Activated CD8-positive, alpha-beta memory T cell treated with anti-CD3 and anti-CD28 coated beads, Interleukin-2, amount 50 U/mL, for 1 hour (primary cell): ENCODE data around the gene JDP2.

Experiments
- DNase-seq: peaks from one replicate; pipeline ENCODE4 v3.0.0-alpha.2; 2020; ENCODE audit errors: extremely low read depth

The JDP2 gene

DNA sequence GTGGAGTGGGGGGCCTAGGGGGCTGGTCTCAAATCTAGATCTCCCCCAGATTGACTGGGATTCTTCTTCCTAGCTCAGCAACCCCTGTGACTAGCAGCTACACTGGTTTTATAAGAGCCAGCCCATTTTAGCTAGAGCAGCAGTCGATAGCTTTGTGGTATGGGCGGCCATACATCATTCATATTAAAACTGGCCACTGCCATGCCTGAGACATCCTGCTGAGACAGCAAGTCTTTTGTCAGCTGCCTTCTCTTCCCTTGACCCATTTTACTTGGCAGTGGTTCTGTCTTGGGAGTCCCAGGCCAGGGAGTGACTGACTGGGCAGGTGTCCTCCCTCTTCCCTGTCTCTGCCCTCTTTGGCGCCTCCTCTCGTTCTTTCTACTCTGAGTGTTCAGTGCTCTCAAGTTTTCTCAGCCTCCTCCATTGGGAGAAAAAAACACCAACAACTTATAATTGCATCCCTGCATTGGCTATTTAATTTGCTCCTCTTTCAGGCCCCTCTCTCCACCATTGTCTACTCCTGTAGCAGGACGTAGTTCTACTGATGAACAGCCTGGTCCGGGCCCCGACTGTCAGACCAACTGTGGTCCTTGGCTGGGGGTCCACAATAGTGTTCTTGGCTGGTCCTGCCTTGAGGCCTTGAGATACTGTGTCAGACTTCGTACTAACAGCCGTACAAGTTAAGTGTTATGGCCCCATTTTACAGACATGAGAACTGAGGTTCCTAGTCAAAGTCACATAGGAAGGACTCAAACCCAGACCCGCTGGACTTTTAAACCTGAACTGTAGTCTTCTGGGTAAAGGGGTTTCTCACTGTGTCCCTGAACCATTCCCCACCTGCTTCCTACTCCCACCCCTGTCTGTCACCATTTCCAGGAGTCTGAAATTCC is 18.3 kb upstream of the JDP2 start:
- DNase-seq: no peak

DNA sequence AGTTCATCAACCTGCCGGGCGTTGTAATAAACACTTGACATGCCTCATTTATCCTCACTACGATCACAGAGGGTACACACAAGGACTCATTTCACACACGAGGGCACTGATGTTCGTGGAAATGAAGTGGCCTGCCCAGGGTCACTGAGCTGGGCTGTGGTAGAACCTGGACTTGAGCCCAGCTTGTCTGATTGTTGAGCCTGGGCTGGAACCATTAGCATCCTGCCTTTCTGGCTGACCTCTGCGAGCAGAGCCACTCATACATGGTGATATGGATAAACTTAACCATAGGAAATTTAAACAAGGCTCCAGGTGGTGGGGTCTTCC is 16.6 kb upstream of the JDP2 start:
- DNase-seq: no peak

DNA sequence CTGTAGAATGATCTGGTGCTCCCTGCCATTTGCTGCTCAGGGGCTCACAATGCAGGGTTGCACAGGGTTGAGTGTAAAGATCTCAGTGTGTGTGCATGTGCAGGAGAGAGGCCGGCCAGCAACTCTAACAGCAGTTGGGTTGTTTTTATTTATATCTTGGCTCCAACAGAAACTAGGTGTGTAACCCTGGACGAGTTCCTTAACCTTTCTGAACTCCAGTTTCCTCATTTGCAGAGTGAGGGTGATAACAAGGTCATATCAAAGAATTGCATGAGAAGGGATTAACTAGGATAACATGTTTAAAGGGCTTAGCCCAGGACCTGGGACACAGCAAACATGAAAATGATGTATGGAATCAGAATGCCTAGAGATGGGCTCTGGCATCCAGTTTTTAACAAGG is 14.8 kb upstream of the JDP2 start:
- DNase-seq: no peak

DNA sequence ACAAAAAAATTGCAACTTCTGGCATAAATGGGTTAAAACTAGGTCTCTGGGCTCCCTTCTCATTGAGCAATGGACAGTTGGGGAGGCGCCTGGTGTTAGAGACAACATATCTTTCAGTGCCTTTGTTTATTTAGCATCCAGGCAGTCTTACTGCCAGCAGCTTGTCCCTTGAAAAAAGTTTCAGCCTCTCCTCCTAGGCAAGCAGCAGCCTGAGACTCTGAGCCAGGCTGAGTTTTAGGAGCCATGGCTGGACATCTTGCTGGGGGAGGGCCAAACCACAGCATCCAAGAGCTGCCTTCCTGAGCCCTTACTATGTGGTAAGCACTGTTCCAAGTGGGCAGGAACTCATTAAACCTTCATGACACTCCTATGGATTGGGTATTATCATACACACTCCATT is 10.1 kb upstream of the JDP2 start:
- DNase-seq: no peak

DNA sequence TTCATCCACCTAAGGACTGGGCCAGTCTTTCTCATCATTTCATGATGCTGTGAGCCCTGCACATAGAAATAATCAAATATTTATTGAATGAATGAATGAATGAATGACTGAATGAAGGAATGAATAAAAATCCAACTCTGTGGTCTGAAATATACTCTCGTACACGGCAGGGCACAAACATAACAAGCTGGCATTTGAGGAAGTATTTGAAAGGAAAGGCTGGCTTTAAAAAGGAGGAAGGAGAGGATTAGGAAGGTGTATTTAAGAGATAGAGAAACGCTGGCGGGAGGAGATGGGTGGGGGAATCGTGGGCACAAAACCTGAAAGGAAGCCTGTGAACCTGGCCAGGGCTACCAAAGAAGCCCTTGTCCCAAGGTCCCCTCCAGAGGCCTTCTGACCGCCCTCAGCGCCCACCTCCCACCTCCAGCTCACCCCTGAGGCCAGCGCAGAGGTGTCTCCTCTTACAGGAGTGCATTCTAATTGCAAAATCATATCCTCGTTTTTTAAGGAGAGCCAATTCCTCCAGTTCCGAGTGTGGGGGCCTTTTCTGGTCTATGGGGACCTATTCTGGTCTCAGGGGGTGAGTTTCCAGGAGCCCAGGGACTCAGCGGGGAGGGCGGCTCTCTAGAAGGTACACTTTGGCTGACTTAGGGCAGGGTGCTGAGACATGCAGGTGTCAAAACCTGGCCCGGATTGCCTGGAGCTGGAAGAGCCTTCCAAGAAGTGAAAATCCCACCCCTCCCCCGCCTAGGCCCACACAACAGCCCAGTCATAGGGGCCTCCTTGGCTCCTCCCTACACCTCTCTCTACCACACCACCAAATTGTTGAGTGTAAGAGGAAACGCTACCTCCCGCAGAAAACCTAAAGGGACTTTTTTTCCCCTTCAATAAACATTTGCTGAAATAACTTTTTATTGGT is 8.7 kb upstream of the JDP2 start:
- DNase-seq: no peak

DNA sequence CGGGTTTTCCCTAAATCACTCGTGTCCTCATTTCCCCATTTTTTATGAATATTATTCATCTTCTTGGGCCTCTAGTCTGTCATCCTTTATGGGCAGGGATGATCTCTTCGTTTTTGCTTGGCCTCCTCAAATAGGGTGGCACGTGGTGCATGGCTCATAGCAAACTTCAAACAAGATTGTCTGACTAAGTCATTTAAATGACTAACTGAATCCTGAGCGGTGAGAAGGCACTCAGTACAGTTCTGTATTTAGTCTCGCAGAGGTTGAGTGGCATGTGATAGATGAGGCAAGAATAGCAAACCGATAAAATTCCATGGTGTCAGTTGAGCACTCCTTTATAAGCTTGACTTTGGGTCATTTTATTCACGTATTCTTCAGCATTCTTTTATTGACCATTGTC is 5.7 kb upstream of the JDP2 start:
- no peak for DNase-seq

DNA sequence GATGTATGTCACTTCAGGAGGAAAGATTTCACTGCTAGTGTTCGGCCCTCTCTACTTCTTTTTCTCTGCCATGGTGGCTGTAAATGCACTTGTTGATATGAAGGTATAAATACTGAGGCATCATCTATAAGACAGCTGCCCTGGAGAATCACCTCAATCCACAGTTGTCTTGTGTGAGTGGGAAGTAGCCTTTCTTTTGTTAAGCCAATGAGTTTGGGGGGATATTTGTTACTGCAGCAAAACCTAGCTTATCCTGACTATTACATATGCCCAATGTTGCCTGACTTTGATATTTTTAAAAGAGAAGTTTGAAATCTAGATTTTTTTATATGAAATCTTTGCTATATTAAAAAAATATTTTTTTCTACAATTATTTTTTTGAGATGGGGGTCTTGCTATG is 3.3 kb upstream of the JDP2 start:
- DNase-seq: no peak

DNA sequence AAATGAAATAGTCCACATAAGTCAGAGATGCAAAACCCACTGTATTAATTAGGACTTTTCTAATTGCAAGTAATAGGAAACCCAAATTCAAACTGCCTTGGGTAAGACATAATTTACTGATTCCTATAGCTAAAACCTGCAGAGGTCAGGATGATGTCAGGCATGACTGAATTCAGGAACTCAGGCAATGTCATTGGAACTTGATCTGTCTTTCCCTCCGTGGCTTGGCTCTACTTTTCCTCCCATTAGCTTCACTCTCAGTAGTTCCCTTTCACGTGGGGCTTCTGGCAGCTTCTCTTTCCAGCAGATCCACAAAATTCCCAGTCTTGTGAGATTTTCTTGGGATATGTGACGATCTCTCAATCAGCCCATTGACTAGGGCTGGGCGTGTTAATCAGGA is 2.4 kb upstream of the JDP2 start:
- DNase-seq: no peak

DNA sequence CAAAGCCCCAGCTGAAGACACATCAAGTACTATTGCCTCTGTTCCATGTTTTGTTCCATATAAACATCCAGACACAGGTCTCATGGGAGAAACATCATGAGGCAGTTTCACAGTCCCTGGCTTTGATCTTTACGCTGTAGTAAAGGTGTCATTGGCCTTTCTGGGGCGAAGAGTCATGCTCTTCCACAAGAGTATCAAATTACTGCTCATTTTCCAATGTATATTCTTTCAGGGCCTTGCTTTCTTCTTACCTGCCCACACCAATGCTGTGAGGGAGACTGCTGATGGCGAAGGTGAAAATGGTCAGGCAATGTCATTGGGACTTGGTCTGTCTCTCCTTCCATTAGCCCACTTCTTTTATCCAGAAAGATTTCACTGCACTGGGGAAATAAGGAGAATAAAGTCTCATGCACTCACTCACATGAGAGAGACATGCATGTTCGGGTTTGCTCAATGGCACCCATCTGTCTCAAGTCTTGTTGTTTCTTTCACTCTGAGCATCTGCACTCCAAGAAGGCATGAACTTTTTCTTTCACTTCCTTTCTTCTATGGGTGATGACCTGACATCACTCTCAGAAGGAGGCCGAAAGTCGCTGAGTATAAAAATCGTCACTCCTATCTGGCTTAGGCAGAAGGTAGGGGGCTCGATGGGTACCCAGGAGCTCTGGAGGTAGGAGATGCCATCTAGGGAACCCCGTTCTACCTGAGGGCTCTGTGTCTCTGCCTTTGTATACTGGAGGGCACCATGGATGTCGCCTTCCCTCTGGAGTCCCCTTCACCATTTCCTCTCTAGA is 1.3 kb upstream of the JDP2 start:
- DNase-seq: no peak

DNA sequence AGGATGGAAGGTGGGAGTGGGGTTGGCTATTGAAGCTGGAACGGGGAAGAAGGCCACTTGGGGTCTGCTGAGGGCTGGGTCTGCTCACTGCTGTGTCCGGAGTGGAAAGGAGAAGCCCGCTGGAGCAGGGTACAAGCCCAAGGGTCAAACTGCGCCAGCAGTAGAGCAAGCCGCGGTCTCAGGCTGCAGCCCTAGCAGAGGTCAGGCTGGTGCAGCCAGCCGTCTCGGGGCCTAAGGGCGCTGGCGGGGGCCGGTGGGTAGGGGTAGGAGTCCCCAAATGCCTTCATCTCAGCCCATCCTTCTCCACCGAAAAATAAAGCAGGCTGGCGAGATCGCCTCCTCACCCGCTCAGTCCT is 718 bp upstream of the JDP2 start:
- no peak for DNase-seq

DNA sequence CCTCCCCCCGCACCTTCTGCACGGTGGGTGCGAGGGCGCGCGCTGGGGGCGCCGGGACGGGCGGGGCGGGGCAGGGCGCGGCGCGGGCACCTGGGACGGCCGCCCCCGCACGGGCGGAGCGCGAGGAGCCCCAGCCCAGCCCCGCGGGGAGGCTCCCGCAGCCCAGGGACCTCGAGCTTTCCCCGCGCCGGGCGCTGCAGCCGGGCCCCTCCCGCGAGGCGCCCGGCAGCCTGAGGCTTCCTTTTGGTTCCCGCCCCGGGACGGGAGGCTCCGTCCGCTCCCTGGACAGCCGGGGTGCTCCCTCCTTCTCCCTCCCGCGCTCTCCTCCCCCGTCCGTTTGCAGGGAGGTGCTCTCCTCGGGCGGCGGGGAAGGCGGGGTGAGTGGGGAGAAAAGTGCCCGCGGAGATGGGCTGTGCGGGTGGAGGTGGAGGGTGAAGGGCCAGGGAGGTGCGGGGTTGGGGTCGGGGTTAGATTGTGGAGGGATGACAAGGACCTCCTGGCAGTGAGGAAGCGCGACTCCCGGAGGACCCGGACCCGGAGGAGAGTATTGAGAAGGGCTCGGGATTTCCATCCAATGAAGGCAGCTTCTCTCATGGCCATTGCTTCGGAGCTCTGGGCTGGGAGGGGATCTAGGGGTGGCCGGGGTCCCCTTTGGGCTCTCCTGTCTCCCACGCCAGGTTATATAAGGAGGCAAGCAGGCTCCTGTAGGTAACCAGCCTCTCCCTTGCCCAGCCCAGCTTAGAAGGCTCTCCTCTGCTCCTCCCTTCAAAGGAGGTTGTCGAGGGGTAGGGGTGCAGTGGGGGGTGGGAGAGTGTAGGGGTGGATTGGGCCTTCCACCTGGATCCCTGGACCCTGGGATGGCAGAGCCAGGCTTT is 645 bp downstream of the JDP2 start:
- DNase-seq: no peak

DNA sequence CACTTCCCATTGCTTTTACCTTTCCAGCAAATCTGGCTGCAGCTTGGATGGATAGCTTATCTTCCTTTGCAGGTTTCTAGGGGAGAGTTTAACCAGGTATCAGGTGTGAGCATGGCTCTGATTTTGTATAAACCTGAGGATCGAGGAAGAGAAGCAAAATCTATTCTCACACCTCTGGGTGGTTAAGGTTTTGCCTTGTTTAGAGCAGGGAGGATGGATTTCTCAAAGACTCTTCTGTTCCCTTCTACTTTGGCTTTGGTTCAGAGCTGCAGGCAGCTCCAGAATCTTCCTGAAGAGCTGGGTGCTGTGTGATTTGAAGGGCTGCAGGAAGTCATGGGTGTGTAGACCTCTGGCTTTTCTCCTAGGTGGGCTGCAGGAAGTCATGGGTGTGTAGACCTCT is 1.7 kb downstream of the JDP2 start:
- no peak for DNase-seq

DNA sequence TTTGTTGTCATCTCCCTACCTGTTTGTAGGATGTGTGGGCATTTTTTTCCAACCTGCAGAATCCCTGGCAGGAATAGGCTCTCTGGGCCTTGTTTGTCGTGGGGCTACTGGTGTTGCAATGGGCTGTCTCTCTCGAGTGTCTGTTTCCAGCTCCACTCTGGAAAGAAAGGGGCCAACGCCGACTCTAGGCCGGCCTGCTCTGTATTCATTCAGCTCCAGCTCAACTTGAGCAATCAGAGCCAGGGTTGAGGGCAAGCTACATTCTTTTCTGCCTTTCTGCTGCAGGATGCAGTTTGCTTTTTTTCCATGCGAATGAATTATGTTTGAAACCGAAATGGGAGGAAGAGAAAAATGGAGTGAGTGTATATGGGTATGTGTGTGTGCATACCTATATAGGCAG is 2.3 kb downstream of the JDP2 start:
- no peak for DNase-seq

DNA sequence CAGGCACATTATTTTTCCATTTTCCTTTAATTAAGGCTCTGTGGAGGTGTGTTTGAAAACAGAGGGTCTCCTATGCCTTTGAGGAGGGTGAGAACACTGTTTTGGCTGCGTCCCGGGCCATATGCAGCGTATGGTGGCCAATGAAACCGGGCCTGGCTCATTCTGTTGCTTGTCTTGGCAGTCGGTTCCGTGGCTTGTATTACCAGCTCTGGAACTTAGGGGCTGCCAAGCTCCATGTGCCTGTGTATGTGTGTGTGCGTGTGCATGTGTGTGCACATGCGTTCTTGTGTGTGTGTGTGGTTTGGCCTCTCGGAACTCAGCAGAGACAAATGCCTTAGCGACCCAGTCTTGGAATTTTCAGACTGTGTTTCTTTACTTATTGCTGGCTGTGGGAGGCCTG is 2.7 kb downstream of the JDP2 start:
- no peak for DNase-seq

DNA sequence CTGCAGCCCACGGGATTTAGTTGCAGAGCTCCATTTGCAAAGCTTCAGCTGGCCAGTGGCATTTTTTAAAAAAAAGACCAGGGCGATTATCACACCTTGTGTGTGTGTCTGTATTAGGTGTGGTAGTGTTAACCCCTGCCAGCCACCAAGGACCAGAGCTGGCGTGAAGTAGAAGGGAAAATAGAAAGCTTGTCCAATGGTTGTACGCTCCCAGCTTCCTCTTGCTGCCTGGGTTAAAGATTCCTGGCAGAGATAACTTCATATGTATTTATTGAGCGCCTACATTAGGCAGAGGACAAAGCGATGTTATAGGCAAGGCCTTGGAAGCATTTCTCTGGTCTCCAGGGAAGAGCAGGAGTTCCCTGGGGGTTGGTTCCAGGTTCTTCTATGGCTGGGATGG is 3.2 kb downstream of the JDP2 start:
- DNase-seq: no peak

DNA sequence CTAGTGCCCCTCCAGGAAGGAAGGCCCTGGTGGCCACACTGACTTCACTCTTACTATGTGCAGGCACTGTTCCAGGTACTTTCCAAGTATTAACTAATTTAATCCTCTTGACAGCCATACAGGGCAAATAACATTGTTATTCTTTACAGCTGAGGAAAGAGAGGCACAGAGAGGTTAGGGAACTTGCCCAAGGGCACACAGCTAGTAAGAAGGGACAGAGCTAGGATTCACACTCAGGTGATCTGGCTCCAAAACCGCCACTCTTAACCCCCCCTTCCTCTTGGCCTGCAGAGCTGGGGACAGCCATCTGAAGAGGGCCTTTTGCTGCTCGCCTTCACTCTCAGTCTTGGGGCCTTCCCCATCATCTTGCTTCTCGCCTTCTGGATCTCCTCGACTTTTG is 4.0 kb downstream of the JDP2 start:
- DNase-seq: no peak

DNA sequence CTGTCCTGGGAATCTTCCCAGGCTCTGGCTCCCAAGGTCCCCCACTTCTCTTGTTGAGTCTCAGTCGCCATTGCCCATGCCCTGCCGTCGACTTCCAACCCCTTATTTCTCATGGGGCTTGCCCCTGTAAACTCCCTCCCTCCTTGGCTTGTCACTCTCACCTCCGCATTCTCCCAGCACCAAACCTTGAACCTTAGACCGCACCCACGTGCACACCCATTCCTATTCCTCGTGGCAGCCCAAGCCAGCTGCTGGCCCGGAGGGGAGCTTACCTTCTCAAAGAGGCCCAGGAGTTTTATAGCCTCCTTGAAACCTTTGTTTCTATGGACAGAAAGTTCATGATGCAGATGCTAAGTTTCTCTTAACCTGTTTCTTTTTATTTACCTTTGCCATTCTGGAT is 4.6 kb downstream of the JDP2 start:
- no peak for DNase-seq

DNA sequence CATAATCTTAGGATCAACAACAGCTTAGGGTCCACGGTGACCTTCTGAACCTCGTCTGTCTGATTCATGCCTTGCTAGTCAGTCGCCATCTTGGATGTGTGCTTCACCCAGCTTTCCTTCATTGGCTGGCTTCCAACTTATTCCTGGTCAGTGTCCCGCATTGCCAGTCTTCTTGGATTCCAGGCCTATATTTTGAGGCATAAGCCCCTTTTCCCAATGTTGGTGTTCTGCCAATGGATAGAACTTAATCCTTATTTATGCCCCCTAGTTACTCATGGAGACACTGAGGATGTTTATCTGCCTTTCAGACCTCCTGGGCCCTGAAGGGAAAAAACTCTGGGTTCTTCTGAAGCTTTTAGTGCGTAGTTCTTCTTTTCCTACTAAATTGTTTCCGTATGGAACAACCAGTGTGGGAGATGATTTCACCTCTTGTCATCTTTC is 5.8 kb downstream of the JDP2 start:
- DNase-seq: no peak

DNA sequence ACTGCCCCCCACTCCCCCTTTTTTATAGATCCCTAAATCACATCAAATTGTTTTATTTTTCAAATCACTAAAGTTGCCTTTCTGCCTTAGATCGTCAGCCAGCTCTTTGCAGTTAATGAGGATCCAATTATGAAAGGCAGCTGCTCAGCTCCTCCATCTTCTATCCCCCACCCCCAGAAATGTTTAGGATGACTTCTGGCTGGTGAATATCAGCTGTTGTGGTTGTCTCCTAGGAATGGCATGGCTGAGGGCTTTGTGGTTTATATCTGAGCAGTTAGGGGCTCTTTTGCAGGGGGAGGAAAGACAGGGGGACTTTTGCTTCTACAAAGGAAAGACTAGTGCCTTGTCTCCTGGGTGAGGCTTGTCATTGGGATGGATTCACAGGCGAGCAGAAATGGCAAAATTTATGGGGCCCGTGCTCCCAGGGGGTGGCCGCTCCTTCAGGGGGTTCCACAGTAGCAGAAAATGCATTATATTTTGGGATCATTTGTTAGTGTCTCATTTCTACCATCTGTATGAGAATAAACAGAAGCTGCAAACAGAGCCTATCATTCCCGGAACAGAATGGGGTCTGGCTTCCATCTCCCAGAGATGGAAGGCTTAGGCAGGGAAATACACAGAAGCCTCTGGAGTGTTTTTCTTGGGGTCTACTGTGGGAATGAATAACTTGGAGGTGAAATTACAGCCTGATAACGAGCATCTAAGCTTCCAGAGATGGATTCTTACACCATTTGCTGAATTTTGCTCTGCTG is 6.5 kb downstream of the JDP2 start:
- DNase-seq: no peak

DNA sequence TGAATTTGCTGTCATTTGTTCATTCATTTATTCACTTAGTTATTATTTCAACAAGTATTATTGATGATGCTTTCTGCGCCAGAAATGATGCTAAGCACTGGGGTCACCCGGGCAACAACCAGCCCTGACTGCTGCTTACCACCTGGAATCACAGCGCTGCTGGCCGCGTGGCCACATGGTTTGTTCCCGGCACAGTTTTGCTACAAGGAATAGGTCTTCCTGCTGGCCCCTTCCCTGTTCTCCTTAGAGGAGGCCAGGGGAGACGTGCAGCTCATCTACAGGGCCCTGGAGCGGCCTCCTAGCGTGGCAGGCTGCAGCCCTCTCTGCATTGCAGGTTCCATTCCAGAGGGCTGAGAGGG is 7.0 kb downstream of the JDP2 start:
- DNase-seq: no peak

DNA sequence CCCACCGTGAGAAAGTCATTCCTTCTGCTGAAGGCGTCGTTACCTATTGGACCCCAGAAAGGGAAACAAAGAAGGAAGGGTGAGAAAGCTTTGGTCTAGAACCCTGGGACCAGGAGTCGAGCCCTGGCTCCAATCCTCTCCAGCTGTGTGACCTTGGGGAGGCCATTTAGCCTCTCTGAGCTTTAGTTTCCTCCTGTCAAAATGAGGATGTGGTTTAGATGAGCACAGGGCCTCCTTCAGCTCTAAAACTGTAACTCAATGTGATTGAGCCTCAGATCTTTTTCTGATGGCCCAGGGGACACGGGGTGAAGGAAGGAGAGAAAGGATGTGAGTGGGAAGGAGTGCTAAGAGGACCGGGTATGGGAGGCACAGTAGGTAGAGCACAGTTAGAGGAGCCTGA is 7.7 kb downstream of the JDP2 start:
- DNase-seq: no peak
